HFFc6 (cell line): Measurements from ENCODE around the gene BPIFB2. TPM values are rescaled to one million over a fixed set of nuclear protein-coding genes. Genes with fewer than 3 reads are reported as not detected.

Source experiments
- DNase-seq: peaks from one replicate; pipeline ENCODE4 v3.0.0-alpha.2; 2018
- H3K27ac Mint-ChIP-seq: 2 replicates; pipeline ENCODE4 v1.8.0; 2020; ENCODE audit warnings: mild to moderate bottlenecking, mixed read lengths
- H3K27me3 Mint-ChIP-seq: 2 replicates; pipeline ENCODE4 v1.8.0; 2021; ENCODE audit warnings: mild to moderate bottlenecking, moderate library complexity, mixed read lengths; ENCODE audit not compliant: insufficient read depth
- H3K36me3 Mint-ChIP-seq: 2 replicates; pipeline ENCODE4 v1.8.0; 2021; ENCODE audit warnings: low read depth, mixed read lengths
- H3K4me1 Mint-ChIP-seq: 2 replicates; pipeline ENCODE4 v1.8.0; 2020; ENCODE audit warnings: low read depth, mixed read lengths
- H3K4me3 Mint-ChIP-seq: 2 replicates; pipeline ENCODE4 v1.8.0; 2020; ENCODE audit warnings: mild to moderate bottlenecking, moderate library complexity, mixed read lengths
- H3K9me3 Mint-ChIP-seq: 2 replicates; pipeline ENCODE4 v1.8.0; 2020; ENCODE audit warnings: mild to moderate bottlenecking, mixed read lengths
- total RNA-seq, 6 experiments: library from RNA; stranded (reverse); fragmentation: NEBNext Ultra II Directional; extraction: Animal tissue kit (Norgen Biotek cat#: 25700); gene quantifications; 2 replicates in 1 of 6; 3 replicates in 5 of 6; pipeline ENCODE4 v1.2.3, GENCODE V29; 2021
- TF ChIP-seq, protein P1 (sequence below): fragments of 200-600 bp; sonication (generic); IDR thresholded peaks from 2 replicates; pipeline ENCODE4 v1.5.0; 2021; ENCODE audit warnings: antibody characterized with exemption, mild to moderate bottlenecking

The BPIFB2 gene
- total RNA-seq, 6 experiments from 2014 or later, result not detected

DNA sequence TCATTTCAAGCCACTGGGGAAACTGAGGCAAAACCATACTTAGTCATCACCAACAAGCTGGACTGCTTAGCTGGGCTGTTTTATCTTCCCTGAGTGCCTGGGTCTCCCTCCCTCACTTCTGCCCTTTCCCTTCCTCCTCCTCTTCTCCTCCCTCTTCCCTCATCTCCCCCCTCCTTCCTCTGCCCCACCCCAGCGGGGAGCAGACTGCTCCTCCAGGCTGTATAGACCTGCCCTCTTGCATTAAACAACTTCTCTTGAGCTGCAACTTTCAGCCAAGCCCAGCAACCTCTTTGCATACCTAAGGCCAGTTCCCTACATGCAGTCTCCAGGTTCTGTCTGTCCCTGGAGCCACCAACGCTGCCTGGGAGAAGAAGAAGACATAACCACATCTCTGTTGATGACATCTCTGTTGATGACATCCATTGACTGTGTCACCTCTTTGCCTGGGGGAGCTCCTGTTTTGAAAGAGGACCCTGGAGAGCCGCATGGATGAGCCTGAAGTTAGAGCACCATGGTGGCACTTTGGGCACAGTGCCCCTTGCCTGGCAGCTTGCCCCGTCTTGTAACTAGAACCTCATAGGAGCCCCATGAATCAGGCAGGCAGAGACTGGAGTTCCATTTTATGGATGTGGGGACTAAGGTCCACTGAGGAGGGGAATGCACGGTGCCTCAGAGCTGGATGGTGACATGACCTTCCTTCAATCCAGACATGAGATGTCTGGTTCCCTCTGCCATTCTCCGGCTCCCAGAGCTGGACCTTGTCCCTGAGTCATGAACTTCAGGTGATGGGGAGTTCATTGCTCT, 16.1 kb downstream of the BPIFB2 start:
- DNase-seq, result no peak
- H3K4me1 Mint-ChIP-seq, result no peaks in the 10 kb centered on the region
- TF ChIP-seq, protein P1, sequence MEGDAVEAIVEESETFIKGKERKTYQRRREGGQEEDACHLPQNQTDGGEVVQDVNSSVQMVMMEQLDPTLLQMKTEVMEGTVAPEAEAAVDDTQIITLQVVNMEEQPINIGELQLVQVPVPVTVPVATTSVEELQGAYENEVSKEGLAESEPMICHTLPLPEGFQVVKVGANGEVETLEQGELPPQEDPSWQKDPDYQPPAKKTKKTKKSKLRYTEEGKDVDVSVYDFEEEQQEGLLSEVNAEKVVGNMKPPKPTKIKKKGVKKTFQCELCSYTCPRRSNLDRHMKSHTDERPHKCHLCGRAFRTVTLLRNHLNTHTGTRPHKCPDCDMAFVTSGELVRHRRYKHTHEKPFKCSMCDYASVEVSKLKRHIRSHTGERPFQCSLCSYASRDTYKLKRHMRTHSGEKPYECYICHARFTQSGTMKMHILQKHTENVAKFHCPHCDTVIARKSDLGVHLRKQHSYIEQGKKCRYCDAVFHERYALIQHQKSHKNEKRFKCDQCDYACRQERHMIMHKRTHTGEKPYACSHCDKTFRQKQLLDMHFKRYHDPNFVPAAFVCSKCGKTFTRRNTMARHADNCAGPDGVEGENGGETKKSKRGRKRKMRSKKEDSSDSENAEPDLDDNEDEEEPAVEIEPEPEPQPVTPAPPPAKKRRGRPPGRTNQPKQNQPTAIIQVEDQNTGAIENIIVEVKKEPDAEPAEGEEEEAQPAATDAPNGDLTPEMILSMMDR, result no peak
- H3K27me3 Mint-ChIP-seq, result peaks cover 29% of the 10 kb centered on the region
- H3K4me3 Mint-ChIP-seq, result no peak overlapping the region
- no peak overlapping the region for H3K27ac Mint-ChIP-seq
- no peaks in the 10 kb centered on the region for H3K36me3 Mint-ChIP-seq
- H3K9me3 Mint-ChIP-seq, result no peaks in the 10 kb centered on the region

DNA sequence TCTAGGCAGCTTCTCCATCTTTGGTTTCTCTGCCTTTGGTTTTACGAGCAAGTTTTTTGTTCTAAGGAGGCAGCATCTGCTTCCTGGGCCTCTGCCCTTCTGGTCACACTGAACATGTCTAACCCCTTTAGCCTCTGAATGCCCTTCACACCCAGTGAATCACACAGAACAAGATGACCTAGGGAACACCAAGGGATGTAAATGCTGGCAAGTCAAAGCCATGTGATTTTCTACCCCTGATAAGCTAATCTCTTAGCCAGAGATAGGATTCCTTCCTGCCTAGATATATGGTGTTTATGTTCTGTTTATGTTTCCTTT, 16.7 kb downstream of the BPIFB2 start:
- H3K4me1 Mint-ChIP-seq, result no peaks in the 10 kb centered on the region
- TF ChIP-seq, protein P1, result no peak
- H3K27ac Mint-ChIP-seq, result no peak overlapping the region
- H3K27me3 Mint-ChIP-seq, result peaks cover 24% of the 10 kb centered on the region
- no peak for DNase-seq
- no peaks in the 10 kb centered on the region for H3K9me3 Mint-ChIP-seq
- H3K36me3 Mint-ChIP-seq, result no peaks in the 10 kb centered on the region
- H3K4me3 Mint-ChIP-seq, result no peak overlapping the region

DNA sequence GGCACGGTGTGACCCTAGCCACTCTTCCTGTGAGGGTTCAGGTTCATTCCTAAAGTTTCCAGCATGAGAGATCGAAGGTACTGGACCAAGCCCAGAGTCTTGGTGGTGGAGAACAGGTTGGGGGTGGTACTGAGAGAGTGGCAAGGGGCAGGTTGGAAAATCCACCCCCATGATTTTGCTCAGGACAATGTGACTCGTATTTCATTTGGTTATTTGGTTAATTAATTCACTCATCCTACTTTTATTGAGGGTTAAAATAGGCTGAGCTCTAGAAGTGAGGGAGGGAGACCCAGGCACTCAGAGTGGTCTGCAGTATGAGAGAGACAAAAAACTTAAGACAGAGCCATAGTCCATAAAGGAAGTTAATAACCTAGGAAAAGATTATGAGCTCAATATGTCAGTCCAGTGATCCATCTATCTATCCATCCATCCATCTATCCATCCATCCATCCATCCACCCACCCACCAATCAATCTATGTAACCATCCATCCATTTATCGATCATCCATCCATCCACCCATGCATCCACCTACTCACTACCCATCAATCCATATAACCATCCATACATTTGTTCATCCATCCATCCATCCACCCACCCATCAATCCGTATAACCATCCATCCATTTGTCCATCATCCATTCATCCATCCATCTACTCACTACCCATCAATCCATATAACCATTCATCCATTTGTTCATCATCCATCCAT, 17.3 kb downstream of the BPIFB2 start:
- no peak overlapping the region for H3K4me3 Mint-ChIP-seq
- no peaks in the 10 kb centered on the region for H3K36me3 Mint-ChIP-seq

DNA sequence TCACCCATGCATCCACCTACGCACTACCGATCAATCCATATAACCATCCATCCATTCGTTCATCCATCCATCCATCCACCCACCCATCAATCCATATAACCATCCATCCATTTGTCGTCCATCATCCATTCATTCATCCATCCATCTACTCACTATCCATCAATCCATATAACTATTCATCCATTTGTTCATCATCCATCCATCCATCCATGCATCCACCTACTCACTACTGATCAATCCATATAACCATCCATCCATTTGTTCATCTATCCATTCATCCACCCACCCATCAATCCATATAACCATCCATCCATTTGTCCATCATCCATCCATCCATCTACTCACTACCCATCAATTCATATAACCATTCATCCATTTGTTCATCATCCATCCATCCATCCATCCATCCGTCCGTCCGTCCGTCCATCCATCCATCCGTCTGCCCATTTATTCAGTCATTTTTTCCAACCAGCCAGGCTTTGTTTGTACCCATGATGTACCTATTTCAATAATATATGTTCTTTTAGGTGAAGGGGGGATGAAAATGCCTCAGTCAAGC, 17.9 kb downstream of the BPIFB2 start:
- H3K36me3 Mint-ChIP-seq, result no peaks in the 10 kb centered on the region
- peaks cover 20% of the 10 kb centered on the region for H3K27me3 Mint-ChIP-seq
- H3K4me1 Mint-ChIP-seq, result no peaks in the 10 kb centered on the region
- H3K4me3 Mint-ChIP-seq, result no peak overlapping the region
- no peaks in the 10 kb centered on the region for H3K9me3 Mint-ChIP-seq
- no peak for DNase-seq
- H3K27ac Mint-ChIP-seq, result no peak overlapping the region
- TF ChIP-seq, protein P1, result no peak

More for the DNA sequence above, 17.3 kb downstream of the BPIFB2 start:
- Mint-ChIP-seq H3K27me3 (peaks cover 20% of the 10 kb centered on the region), H3K9me3 (no peaks in the 10 kb centered on the region), H3K27ac (no peak overlapping the region), H3K4me1 (no peaks in the 10 kb centered on the region)
- DNase-seq, result no peak
- TF ChIP-seq, protein P1, result no peak

DNA sequence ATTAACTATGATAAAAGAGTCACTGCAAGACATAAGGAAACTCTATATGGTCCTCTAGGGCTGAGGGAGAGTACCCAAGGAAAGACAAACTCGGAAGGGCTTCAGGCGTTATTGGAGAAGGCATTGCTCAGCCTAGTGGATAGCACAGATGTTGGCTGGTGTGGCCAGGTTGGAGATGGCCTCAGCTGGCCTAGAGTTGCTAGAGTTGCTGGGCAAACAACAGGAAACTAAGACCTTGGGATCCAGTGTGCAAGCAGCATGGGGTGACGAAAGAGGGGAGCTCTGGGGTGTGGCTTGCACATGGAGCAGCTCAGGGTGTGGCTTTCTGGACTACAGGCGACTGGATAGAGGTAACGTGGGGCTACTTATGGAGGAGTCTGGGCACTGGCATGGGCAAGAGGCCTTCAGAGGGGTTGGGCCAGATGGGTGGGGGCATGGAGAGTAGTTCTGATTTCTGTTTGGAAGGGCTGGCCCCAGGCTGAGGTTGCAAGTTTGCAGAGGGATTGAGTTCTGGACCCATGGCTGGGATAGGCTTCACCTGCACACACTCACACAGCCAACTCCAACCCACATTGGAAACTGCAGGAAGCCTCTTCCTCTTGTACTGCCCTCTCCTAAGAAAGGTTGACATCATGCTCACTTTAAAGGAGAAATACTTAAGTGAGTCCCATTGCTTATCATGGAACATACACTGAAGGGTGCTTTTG, 18.7 kb downstream of the BPIFB2 start:
- TF ChIP-seq, protein P1, result no peak
- DNase-seq, result no peak
- H3K9me3 Mint-ChIP-seq, result no peaks in the 10 kb centered on the region
- no peak overlapping the region for H3K27ac Mint-ChIP-seq
- no peaks in the 10 kb centered on the region for H3K36me3 Mint-ChIP-seq
- H3K4me1 Mint-ChIP-seq, result no peaks in the 10 kb centered on the region
- peaks cover 14% of the 10 kb centered on the region for H3K27me3 Mint-ChIP-seq
- H3K4me3 Mint-ChIP-seq, result no peak overlapping the region
